ENCODE data around the gene ZNFX1. TPM values are rescaled to one million over a fixed set of nuclear protein-coding genes. Genes with fewer than 3 reads are reported as not detected.

ZNFX1 gene
- total RNA-seq (2022; extraction: Qiagen RNA extraction): 21.7 to 27.4 TPM (median 22.4 TPM) in 5 replicates

DNA sequence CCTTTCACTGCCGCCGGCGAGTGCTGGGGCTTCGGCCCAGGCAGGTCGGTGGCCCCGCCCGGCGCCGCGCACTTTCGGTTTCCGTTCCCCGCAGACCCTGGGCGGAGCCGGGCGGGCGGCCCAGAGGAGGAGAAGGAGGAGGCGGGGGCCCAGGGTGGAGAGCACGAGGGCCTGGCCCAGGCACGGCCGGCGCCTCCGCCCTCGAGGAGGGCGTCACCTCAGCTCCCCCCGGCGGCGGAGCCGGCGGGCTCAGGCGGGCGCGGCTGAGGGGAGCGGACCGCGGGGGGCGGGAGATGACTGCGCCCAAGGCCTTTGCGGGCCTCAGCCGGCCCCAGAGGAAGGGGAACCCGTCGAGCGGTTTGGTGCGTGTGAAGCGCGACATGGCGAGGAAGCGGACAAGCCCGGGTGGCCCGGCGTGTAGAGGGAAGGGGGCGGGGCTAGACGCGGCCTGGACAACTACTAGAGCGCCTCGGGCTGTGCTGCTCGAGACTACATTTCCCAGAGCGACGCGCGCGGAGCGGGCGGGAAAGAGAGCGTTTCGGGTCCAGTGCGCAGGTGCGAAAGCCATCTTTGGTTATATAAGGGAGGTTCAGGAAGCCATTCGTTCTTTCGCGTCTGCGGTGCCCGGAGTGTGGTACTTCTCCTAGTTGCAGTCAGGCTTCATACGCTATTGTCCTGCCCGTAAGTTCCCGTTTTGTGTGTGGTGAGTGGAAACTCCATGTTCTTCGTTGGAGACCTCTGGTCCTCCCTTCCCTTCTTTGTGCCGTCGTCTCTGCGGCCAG, at the start of gene ZNFX1:
ZNFX1 (minus strand) TSS at position 22 of the 782 bp plus-strand sequence. CDS start 2,218 bp downstream, outside the sequence.

DNA sequence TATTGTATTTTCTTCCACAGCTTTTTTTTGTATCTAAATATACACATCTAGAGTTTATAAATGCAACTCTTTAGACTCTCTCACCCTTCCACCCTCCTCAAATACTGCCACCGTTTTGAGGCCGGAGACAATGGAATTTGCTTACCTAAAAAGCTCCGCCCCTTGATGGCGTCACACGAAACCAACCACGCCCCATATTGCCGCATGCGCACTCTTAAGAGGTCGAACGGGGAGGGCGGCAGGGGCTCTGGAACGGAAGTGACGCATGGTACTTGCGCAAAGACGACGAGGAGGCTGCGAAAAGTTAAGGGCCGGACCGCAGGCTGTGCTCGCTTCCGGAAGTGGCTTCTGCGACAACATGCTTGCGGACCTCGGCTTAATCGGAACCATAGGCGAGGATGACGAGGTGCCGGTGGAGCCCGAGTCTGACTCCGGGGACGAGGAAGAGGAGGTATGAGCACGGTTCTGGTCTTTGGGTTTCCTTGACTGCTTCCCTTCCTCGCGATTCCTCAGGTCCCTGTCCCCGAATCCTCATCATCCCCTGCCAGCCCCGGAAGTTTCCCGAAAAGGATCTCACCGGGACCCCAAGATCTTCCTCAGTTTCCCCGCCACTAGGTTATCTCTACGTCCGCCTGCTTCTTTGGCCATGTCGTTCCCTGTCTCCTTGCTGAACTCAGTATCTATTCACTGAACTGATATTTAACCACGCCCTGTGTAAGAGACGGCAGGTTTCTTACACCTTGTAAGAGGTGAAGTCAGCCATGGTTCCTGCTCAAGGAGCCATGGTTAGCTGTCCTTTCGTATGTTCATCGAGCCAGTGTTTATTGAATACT, 58.5 kb downstream of the ZNFX1 start, which contains the start of gene DDX27:
DDX27 (plus strand) TSS at position 326 of the 833 bp plus-strand sequence; CDS start at position 359, 33 bp downstream.

Other genes with a start within 250 kb of the ZNFX1 start
- gene CSE1L, start 231.7 kb downstream of the ZNFX1 start, total RNA-seq (2022; extraction: Qiagen RNA extraction): 88.3 to 97.5 TPM (median 92.7 TPM) in 5 replicates
- 53.2 to 64.2 TPM (median 59.5 TPM) in 5 replicates for gene STAU1, start 89.7 kb downstream of the ZNFX1 start, total RNA-seq (2022; extraction: Qiagen RNA extraction)
- 58.8 to 61.0 TPM (median 60.1 TPM) in 5 replicates for gene DDX27, start 58.6 kb downstream of the ZNFX1 start, total RNA-seq (2022; extraction: Qiagen RNA extraction)
- gene KCNB1, start 204.6 kb upstream of the ZNFX1 start, total RNA-seq (2022; extraction: Qiagen RNA extraction): 0.98 to 3.6 TPM (median 1.3 TPM) in 5 replicates

Data from A549 treated with Mapracorat at 1 μM for 4 hours (cell line).